Osteocyte (in vitro differentiated cells): ENCODE data around the gene SUDS3. TPM values are rescaled to one million over a fixed set of nuclear protein-coding genes. Genes with fewer than 3 reads are reported as not detected.

Experiments
- DNase-seq: peaks from one replicate; pipeline ENCODE4 v3.0.0; 2021; ENCODE audit warnings: mixed read lengths; ENCODE audit not compliant: unreplicated experiment; ENCODE audit errors: extremely low spot score
- H3K27ac Mint-ChIP-seq: one replicate; pipeline ENCODE4 v1.8.0; 2021; ENCODE audit warnings: mild to moderate bottlenecking, mixed read lengths; ENCODE audit not compliant: unreplicated experiment
- H3K27me3 Mint-ChIP-seq: one replicate; pipeline ENCODE4 v1.8.0; 2021; ENCODE audit warnings: mixed read lengths; ENCODE audit not compliant: unreplicated experiment
- H3K36me3 Mint-ChIP-seq: one replicate; pipeline ENCODE4 v1.8.0; 2021; ENCODE audit warnings: mixed read lengths; ENCODE audit not compliant: unreplicated experiment
- H3K4me1 Mint-ChIP-seq: one replicate; pipeline ENCODE4 v1.8.0; 2021; ENCODE audit warnings: mixed read lengths; ENCODE audit not compliant: unreplicated experiment
- H3K4me3 Mint-ChIP-seq: one replicate; pipeline ENCODE4 v1.8.0; 2021; ENCODE audit warnings: mild to moderate bottlenecking, moderate library complexity, mixed read lengths; ENCODE audit not compliant: unreplicated experiment
- H3K9me3 Mint-ChIP-seq: one replicate; pipeline ENCODE4 v1.8.0; 2021; ENCODE audit warnings: mixed read lengths; ENCODE audit not compliant: unreplicated experiment
- total RNA-seq: library from RNA; stranded (reverse); gene quantifications from 2 replicates; pipeline ENCODE4 v1.2.1, GENCODE V29; 2021
- TF ChIP-seq, protein P1 (sequence below): fragments of 200-600 bp; sonication (generic); IDR thresholded peaks from 2 replicates; pipeline ENCODE4 v1.5.0; 2021; ENCODE audit warnings: antibody characterized with exemption, mild to moderate bottlenecking, moderate library complexity

The SUDS3 gene
- total RNA-seq, 1 donor from 2014 or later, result 33.5 TPM

DNA sequence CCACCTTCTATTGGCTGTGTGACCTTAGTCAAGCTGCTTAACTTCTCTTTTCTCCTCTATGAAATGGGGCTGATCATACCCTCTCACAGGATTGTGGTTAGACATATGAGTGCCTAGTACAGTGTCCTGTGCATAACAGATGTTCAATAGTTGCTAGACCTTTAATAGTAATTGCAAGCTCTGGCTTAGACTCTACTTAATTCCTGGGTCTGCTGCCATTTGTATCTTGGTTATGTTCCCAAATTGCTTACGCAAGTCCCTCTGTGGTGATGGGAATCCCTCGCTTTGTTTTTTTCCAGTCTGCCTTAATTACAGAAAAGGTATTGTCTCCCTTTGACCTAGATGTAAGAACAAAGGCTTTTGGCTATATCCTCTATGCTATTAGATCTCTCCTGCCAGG is 15.1 kb downstream of the SUDS3 start:
- Mint-ChIP-seq H3K9me3 (no peaks in the 10 kb centered on the region), H3K36me3 (peaks cover 56% of the 10 kb centered on the region), H3K27me3 (no peaks in the 10 kb centered on the region), H3K4me3 (no peak overlapping the region), H3K27ac (no peak overlapping the region), H3K4me1 (no peaks in the 10 kb centered on the region)
- TF ChIP-seq, protein P1, sequence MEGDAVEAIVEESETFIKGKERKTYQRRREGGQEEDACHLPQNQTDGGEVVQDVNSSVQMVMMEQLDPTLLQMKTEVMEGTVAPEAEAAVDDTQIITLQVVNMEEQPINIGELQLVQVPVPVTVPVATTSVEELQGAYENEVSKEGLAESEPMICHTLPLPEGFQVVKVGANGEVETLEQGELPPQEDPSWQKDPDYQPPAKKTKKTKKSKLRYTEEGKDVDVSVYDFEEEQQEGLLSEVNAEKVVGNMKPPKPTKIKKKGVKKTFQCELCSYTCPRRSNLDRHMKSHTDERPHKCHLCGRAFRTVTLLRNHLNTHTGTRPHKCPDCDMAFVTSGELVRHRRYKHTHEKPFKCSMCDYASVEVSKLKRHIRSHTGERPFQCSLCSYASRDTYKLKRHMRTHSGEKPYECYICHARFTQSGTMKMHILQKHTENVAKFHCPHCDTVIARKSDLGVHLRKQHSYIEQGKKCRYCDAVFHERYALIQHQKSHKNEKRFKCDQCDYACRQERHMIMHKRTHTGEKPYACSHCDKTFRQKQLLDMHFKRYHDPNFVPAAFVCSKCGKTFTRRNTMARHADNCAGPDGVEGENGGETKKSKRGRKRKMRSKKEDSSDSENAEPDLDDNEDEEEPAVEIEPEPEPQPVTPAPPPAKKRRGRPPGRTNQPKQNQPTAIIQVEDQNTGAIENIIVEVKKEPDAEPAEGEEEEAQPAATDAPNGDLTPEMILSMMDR, result no peak
- no peak for DNase-seq

- peaks cover 54% of the 10 kb centered on the region for H3K36me3 Mint-ChIP-seq
- TF ChIP-seq, protein P1, result no peak
- H3K27me3 Mint-ChIP-seq, result no peaks in the 10 kb centered on the region
- DNase-seq, result no peak
- no peak overlapping the region for H3K4me3 Mint-ChIP-seq
- no peak overlapping the region for H3K27ac Mint-ChIP-seq
- H3K9me3 Mint-ChIP-seq, result no peaks in the 10 kb centered on the region
- no peaks in the 10 kb centered on the region for H3K4me1 Mint-ChIP-seq
Observed at GRCh38 chr12:118391836-118392235, 15.5 kb downstream of the SUDS3 start.

GRCh38 chr12:118397708-118398440 is 21.5 kb downstream of the SUDS3 start:
- no peak overlapping the region for H3K4me3 Mint-ChIP-seq
- no peak for DNase-seq

DNA sequence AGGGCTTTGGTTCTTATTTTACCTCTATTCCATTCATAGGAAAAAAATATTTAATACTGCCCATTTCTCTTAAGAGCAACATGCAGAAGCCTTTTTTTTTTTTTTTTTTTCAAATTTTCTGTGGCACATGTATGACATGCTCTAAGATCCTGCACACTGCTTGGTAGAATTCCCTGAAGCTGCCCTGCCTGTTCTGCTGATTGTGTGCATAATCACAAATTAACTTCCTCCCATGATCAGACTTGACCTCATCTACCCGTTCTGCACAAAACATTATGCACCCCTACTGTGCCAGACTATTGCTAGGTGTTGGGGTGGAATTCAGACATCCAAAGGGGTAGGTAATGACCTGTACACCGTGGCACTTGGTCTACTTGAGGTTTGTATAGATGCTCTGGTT is 22.2 kb downstream of the SUDS3 start:
- Mint-ChIP-seq H3K36me3 (peaks cover 36% of the 10 kb centered on the region), H3K27me3 (no peaks in the 10 kb centered on the region), H3K4me3 (no peak overlapping the region), H3K4me1 (no peaks in the 10 kb centered on the region), H3K9me3 (no peaks in the 10 kb centered on the region), H3K27ac (no peak overlapping the region)
- TF ChIP-seq, protein P1, result no peak
- DNase-seq, result no peak

More at GRCh38 chr12:118397708-118398440, 21.5 kb downstream of the SUDS3 start:
- Mint-ChIP-seq H3K36me3 (peaks cover 39% of the 10 kb centered on the region), H3K4me1 (no peaks in the 10 kb centered on the region), H3K27me3 (no peaks in the 10 kb centered on the region), H3K27ac (no peak overlapping the region), H3K9me3 (no peaks in the 10 kb centered on the region)
- TF ChIP-seq, protein P1, result no peak

GRCh38 chr12:118398940-118399339 is 22.6 kb downstream of the SUDS3 start:
- H3K4me3 Mint-ChIP-seq, result no peak overlapping the region
- H3K36me3 Mint-ChIP-seq, result peaks cover 37% of the 10 kb centered on the region
- TF ChIP-seq, protein P1, result no peak
- no peak for DNase-seq
- no peaks in the 10 kb centered on the region for H3K27me3 Mint-ChIP-seq
- no peak overlapping the region for H3K27ac Mint-ChIP-seq
- no peaks in the 10 kb centered on the region for H3K9me3 Mint-ChIP-seq
- no peaks in the 10 kb centered on the region for H3K4me1 Mint-ChIP-seq
